Neural progenitor cell (in vitro differentiated cells): Measurements from ENCODE around the gene GDF7. TPM values are rescaled to one million over a fixed set of nuclear protein-coding genes. Genes with fewer than 3 reads are reported as not detected.
"Not testable (repeated sequence)": the region's sequence is repeated elsewhere in the genome, so short reads cannot be mapped to it uniquely, and the experiment has no call there.

Source experiments
- DNase-seq: peaks from one replicate; pipeline ENCODE4 v3.0.0-alpha.2; 2016; ENCODE audit warnings: low spot score
- H2AFZ ChIP-seq: fragments of 200-600 bp; sonication (generic); replicated peaks from 2 replicates; pipeline ENCODE4 v1.6.1; 2016; ENCODE audit warnings: antibody characterized with exemption
- H3F3A ChIP-seq: fragments of 200-600 bp; sonication (generic); 2 replicates; pipeline ENCODE4 v1.6.1; 2016; ENCODE audit warnings: antibody characterized with exemption, low read depth
- H3K27ac ChIP-seq: fragments of 200-600 bp; sonication (generic); 2 replicates; pipeline ENCODE4 v1.5.1; 2016; ENCODE audit warnings: mild to moderate bottlenecking
- H3K27me3 ChIP-seq: fragments of 200-600 bp; sonication (generic); 2 replicates; pipeline ENCODE4 v1.6.1; 2016; ENCODE audit warnings: mild to moderate bottlenecking, moderate library complexity
- H3K36me3 ChIP-seq: fragments of 200-600 bp; sonication (generic); 2 replicates; pipeline ENCODE4 v1.5.1; 2016
- H3K4me1 ChIP-seq: fragments of 200-600 bp; sonication (generic); 2 replicates; pipeline ENCODE4 v1.6.1; 2016; ENCODE audit warnings: mixed run types
- H3K4me2 ChIP-seq: fragments of 200-600 bp; sonication (generic); 2 replicates; pipeline ENCODE4 v1.6.1; 2016
- H3K4me3 ChIP-seq: fragments of 200-600 bp; sonication (generic); 2 replicates; pipeline ENCODE4 v1.5.1; 2016
- H3K79me2 ChIP-seq: fragments of 200-600 bp; sonication (generic); 2 replicates; pipeline ENCODE4 v1.6.1; 2016; ENCODE audit warnings: low read depth
- H3K9ac ChIP-seq: fragments of 200-600 bp; sonication (generic); 2 replicates; pipeline ENCODE4 v1.6.1; 2016
- H3K9me3 ChIP-seq: fragments of 200-600 bp; sonication (generic); 2 replicates; pipeline ENCODE4 v1.5.1; 2016; ENCODE audit warnings: low read depth
- H4K20me1 ChIP-seq: fragments of 200-600 bp; sonication (generic); 2 replicates; pipeline ENCODE4 v1.6.1; 2016; ENCODE audit warnings: low read depth
- H3K27ac Mint-ChIP-seq: 3 replicates; pipeline ENCODE4 v1.8.0; 2021; ENCODE audit warnings: mixed read lengths
- H3K27me3 Mint-ChIP-seq: 2 replicates; pipeline ENCODE4 v1.8.0; 2022; ENCODE audit warnings: low read depth, mild to moderate bottlenecking, inconsistent platforms, moderate library complexity, mixed read lengths; ENCODE audit not compliant: insufficient read depth
- H3K36me3 Mint-ChIP-seq: 3 replicates; pipeline ENCODE4 v1.8.0; 2021; ENCODE audit warnings: mixed read lengths
- H3K4me1 Mint-ChIP-seq: 3 replicates; pipeline ENCODE4 v1.8.0; 2021; ENCODE audit warnings: mixed read lengths
- H3K4me3 Mint-ChIP-seq: 3 replicates; pipeline ENCODE4 v1.8.0; 2021; ENCODE audit warnings: mild to moderate bottlenecking, moderate library complexity, mixed read lengths
- H3K9me3 Mint-ChIP-seq: 3 replicates; pipeline ENCODE4 v1.8.0; 2020; ENCODE audit warnings: mixed read lengths
- CTCF ChIP-seq: fragments of 200-600 bp; sonication (generic); IDR thresholded peaks from 2 replicates; pipeline ENCODE4 v1.5.1; 2017; ENCODE audit warnings: antibody characterized with exemption, mild to moderate bottlenecking
- EZH2 ChIP-seq: fragments of 200-600 bp; sonication (generic); IDR thresholded peaks from 2 replicates; pipeline ENCODE4 v1.6.1; 2017; ENCODE audit warnings: antibody characterized with exemption, mild to moderate bottlenecking, moderate library complexity
- EZH2phosphoT487 ChIP-seq: fragments of 200-600 bp; sonication (generic); IDR thresholded peaks from 2 replicates; pipeline ENCODE4 v1.6.1; 2017; ENCODE audit warnings: antibody characterized with exemption
- total RNA-seq: library from RNA; depleted of rRNA; stranded (reverse); fragments of >200 nt; gene quantifications from 2 replicates; pipeline ENCODE4 v1.2.3, GENCODE V29; 2015; ENCODE audit warnings: low replicate concordance

GDF7 gene
- total RNA-seq, 1 donor from 2014 or later, result not detected

DNA sequence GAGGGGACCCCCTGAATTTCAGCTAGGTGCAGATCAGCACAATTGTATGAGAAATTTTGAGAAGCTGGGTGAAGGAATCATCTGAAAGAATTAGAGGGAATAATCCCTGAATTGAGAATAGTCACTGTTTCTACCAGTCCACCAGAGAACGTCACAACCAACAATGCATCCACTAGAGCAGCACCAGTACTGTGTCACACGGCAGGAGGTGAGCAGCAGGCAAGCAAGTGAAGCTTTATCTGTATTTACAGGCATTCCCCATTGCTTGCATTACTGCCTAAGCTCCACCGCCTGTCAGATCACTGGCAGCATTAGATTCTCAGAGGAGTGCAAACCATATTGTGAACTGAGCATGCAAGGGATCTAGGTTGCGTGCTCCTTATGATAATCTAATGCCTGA lies 40.7 kb downstream of the GDF7 start:
- Histone ChIP-seq H4K20me1 (peaks cover 15% of the 10 kb centered on the region), H3K9me3 (no peaks in the 10 kb centered on the region), H3K36me3 (no peaks in the 10 kb centered on the region), H3K4me3 (no peak overlapping the region), H3K4me2 (peak overlapping the region; percentile 32), H3K27me3 (no peaks in the 10 kb centered on the region), H2AFZ (no peak overlapping the region), H3K79me2 (peaks cover 8% of the 10 kb centered on the region), H3K4me1 (peaks cover 13% of the 10 kb centered on the region), H3F3A (no peaks in the 10 kb centered on the region), H3K27ac (no peak overlapping the region), H3K9ac (no peak overlapping the region)
- peaks cover 9% of the 10 kb centered on the region for H3K36me3 Mint-ChIP-seq
- H3K27me3 Mint-ChIP-seq, result no peaks in the 10 kb centered on the region
- DNase-seq, result peak; percentile 42
- no peak for TF ChIP-seq CTCF
- no peak for TF ChIP-seq EZH2phosphoT487
- TF ChIP-seq EZH2, result no peak
- no peak overlapping the region for H3K4me3 Mint-ChIP-seq
- peaks cover 7% of the 10 kb centered on the region for H3K9me3 Mint-ChIP-seq
- H3K4me1 Mint-ChIP-seq, result peaks cover 6% of the 10 kb centered on the region
- no peak overlapping the region for H3K27ac Mint-ChIP-seq

- peaks cover 27% of the 10 kb centered on the region for H3K9me3 Mint-ChIP-seq
- H3K36me3 Mint-ChIP-seq, result peaks cover 27% of the 10 kb centered on the region
- not testable (repeated sequence) for H2AFZ ChIP-seq, H3K27me3 Mint-ChIP-seq, H3K9ac ChIP-seq, H3K4me2 ChIP-seq, H3K27ac ChIP-seq, H3K36me3 ChIP-seq, H3K27ac Mint-ChIP-seq, H3F3A ChIP-seq, H3K9me3 ChIP-seq, H3K4me3 Mint-ChIP-seq, H3K4me1 Mint-ChIP-seq, H3K27me3 ChIP-seq, DNase-seq, H3K4me3 ChIP-seq
- Histone ChIP-seq H3K79me2 (peaks cover 12% of the 10 kb centered on the region), H3K4me1 (peaks cover 13% of the 10 kb centered on the region), H4K20me1 (peaks cover 15% of the 10 kb centered on the region)
These were observed 44.7 kb downstream of the GDF7 start for GRCh38 chr2:20711641-20712040.

DNA sequence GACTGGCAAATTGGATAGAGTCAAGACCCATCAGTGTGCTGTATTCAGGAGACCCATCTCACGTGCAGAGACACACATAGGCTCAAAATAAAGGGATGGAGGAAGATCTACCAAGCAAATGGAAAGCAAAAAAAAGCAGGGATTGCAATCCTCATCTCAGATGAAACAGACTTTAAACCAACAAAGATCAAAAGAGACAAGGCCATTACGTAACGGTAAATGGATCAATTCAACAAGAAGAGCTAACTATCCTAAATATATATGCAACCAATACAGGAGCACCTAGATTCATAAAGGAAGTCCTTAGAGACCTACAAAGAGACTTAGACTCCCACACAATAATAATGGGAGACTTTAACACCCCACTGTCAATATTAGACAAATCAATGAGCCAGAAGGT lies 46.6 kb downstream of the GDF7 start:
- H3K36me3 ChIP-seq, H3K27me3 Mint-ChIP-seq, H3K4me2 ChIP-seq, H2AFZ ChIP-seq, H3F3A ChIP-seq, H3K9me3 ChIP-seq, H3K9ac ChIP-seq, H4K20me1 ChIP-seq, H3K4me3 ChIP-seq, H3K27ac ChIP-seq, H3K4me3 Mint-ChIP-seq, H3K4me1 ChIP-seq, H3K27ac Mint-ChIP-seq, H3K27me3 ChIP-seq, H3K4me1 Mint-ChIP-seq, DNase-seq, H3K79me2 ChIP-seq: not testable (repeated sequence)
- H3K9me3 Mint-ChIP-seq, result peaks cover 27% of the 10 kb centered on the region
- peaks cover 31% of the 10 kb centered on the region for H3K36me3 Mint-ChIP-seq

DNA sequence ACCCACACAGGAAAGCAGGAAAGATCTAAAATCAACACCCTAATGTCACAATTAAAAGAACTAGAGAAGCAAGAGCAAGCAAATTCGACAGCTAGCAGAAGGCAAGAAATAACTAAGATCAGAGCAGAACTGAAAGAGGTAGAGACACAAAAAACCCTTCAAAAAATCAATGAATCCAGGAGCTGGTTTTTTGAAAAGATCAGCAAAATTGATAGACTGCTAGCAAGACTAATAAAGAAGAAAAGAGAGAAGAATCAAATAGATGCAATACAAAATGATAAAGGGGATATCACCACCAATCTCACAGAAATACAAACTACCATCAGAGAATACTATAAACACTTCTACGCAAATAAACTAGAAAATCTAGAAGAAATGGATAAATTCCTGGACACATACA lies 47.5 kb downstream of the GDF7 start:
- H3K4me3 Mint-ChIP-seq, H3K9ac ChIP-seq, H3K27me3 Mint-ChIP-seq, H3K4me1 ChIP-seq, H3K36me3 ChIP-seq, H3K4me2 ChIP-seq, H3K27ac ChIP-seq, H3K9me3 ChIP-seq, H4K20me1 ChIP-seq, H2AFZ ChIP-seq, DNase-seq, H3K27me3 ChIP-seq, H3K79me2 ChIP-seq, H3K4me3 ChIP-seq, H3K27ac Mint-ChIP-seq, H3K4me1 Mint-ChIP-seq, H3F3A ChIP-seq: not testable (repeated sequence)
- Mint-ChIP-seq H3K36me3 (peaks cover 32% of the 10 kb centered on the region), H3K9me3 (peaks cover 28% of the 10 kb centered on the region)

DNA sequence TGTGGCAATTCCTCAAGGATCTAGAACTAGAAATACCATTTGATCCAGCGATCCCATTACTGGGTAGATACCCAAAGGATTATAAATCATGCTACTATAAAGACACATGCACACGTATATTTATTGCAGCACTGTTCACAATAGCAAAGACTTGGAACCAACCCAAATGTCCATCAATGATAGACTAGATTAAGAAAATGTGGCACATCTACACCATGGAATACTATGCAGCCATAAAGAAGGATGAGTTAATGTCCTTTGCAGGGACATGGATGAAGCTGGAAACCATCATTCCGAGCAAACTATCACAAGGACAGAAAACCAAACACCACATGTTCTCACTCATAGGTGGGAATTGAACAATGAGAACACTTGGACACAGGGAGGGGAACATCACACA lies 49.2 kb downstream of the GDF7 start:
- H3K79me2 ChIP-seq, result peaks cover 18% of the 10 kb centered on the region
- H3K27ac Mint-ChIP-seq, H4K20me1 ChIP-seq, H3K4me3 ChIP-seq, H3K9ac ChIP-seq, H3K4me3 Mint-ChIP-seq, H3K27me3 ChIP-seq, H3K4me2 ChIP-seq, DNase-seq, H3K27me3 Mint-ChIP-seq, H3K36me3 ChIP-seq, H3K9me3 ChIP-seq, H3F3A ChIP-seq, H3K4me1 Mint-ChIP-seq, H3K4me1 ChIP-seq, H3K27ac ChIP-seq, H2AFZ ChIP-seq: not testable (repeated sequence)
- peaks cover 40% of the 10 kb centered on the region for H3K36me3 Mint-ChIP-seq
- peaks cover 37% of the 10 kb centered on the region for H3K9me3 Mint-ChIP-seq
